IPS-18c (cell line): ENCODE measurements around the gene ORM1.
"Not testable (repeated sequence)": the region's sequence is repeated elsewhere in the genome, so short reads cannot be mapped to it uniquely, and the experiment has no call there.

Experiments used
- H3K4me3 ChIP-seq: 2 replicates; pipeline ENCODE4 v1.7.0; 2013; ENCODE audit warnings: low read depth, mild to moderate bottlenecking, low read length, moderate library complexity; ENCODE audit not compliant: insufficient read depth
- H3K9me3 ChIP-seq: one replicate; pipeline ENCODE4 v1.6.1; 2013; ENCODE audit warnings: mild to moderate bottlenecking, low read length, moderate library complexity; ENCODE audit not compliant: control insufficient read depth, insufficient read depth

The ORM1 gene

DNA sequence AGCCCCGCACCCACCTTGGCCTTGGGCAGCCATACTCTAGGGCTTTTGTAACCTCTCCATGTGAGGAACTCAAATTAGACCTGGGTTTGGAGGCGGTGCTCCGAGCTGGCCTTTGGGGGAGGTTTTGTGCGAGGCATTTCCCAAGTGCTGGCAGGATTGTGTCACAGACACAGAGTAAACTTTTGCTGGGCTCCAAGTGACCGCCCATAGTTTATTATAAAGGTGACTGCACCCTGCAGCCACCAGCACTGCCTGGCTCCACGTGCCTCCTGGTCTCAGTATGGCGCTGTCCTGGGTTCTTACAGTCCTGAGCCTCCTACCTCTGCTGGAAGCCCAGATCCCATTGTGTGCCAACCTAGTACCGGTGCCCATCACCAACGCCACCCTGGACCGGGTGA lies 6.7 kb downstream of the ORM1 start, which contains the start of gene ORM2:
Gene ORM2 (plus strand): TSS at position 245 of the 398 bp plus-strand sequence. CDS start 36 bp downstream, at position 281.
- not testable (repeated sequence) for H3K4me3 ChIP-seq, H3K9me3 ChIP-seq

DNA sequence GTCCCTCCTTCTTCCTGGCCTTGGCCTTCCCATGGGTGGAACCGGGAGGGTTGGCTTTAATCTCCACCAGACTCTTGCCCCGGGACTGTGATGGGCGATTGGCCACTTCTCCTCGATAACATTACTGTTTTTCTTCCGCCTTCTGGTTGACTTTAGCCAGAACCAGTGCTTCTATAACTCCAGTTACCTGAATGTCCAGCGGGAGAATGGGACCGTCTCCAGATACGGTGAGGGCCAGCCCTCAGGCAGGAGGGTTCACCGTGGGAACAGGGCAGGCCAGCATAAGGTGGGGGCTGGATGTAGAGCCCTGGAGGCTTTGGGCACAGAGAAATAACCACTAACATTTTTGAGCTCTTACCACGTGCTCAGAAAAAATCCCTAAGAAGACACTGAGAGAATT lies 7.7 kb downstream of the ORM1 start:
- H3K9me3 ChIP-seq, result no peaks in the 10 kb centered on the region
- no peak overlapping the region for H3K4me3 ChIP-seq

DNA sequence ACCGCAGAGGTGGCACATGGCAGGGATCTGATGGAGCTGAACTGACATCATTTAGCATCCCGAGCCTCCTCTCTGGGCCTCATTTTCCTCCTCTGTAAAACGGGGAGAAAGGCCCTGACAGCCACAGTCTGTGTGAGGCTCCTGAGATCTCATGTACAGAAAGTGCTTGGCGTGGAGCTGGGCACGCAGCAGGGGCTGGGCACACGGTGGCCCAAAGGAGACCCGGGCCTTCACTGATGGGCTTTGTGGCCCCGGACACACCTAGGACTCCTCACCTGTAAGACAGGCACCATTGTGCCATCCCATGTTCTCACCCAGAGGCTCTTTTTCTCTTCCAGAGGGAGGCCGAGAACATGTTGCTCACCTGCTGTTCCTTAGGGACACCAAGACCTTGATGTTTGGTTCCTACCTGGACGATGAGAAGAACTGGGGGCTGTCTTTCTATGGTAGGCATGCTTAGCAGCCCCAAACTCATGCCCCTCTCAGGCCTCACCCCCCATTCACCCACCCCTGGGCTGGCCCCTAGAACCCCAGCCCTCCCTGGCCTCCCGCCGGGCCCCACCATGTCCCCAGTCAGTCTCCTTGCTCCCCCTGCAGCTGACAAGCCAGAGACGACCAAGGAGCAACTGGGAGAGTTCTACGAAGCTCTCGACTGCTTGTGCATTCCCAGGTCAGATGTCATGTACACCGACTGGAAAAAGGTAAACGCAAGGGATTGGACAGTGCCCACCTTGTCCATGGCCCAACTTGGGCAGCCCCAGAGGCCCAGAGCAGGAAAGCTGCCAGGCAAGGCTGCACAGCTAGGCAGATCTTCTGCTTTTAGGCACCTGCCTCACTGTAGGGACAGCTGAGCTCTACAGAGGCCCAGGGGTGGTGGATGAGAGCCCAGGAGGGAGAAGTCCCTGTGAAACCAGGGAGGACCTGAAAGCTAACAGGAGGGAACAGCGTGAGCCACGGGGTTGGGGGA lies 8.6 kb downstream of the ORM1 start:
- not testable (repeated sequence) for H3K4me3 ChIP-seq

GRCh38 chr9:114332474-114333040 lies 9.7 kb downstream of the ORM1 start:
- not testable (repeated sequence) for H3K4me3 ChIP-seq, H3K9me3 ChIP-seq

More for the DNA sequence above, 8.6 kb downstream of the ORM1 start:
- H3K9me3 ChIP-seq, result not testable (repeated sequence)

GRCh38 chr9:114333718-114334117 lies 10.8 kb downstream of the ORM1 start:
- not testable (repeated sequence) for H3K4me3 ChIP-seq

GRCh38 chr9:114334490-114334889 lies 11.6 kb downstream of the ORM1 start:
- no peak overlapping the region for H3K4me3 ChIP-seq
- H3K9me3 ChIP-seq, result no peaks in the 10 kb centered on the region

More at GRCh38 chr9:114333718-114334117, 10.8 kb downstream of the ORM1 start:
- not testable (repeated sequence) for H3K9me3 ChIP-seq

- H3K4me3 ChIP-seq, result no peak overlapping the region
- H3K9me3 ChIP-seq, result no peaks in the 10 kb centered on the region
Observed at GRCh38 chr9:114335745-114336144, 12.8 kb downstream of the ORM1 start.

DNA sequence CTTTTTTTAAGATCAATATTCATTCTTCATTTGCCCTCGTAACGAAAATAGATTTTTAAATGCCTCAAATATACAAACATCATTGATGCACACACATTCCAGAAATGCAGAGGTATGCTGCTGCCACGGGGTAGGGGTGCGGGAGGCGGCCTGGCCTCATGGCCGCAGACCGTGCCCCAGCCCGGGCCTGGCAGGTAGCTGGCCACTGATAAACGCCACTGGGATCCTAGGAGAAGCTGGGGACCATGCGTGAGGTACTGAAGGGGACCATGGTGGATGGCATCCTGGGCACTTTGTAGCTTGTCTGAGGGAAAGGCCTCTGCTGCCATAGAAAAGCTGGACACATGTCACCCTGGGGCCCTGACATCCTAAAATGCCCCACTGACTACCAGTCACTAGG lies 13.3 kb downstream of the ORM1 start:
- Histone ChIP-seq H3K4me3 (no peak overlapping the region), H3K9me3 (no peaks in the 10 kb centered on the region)

DNA sequence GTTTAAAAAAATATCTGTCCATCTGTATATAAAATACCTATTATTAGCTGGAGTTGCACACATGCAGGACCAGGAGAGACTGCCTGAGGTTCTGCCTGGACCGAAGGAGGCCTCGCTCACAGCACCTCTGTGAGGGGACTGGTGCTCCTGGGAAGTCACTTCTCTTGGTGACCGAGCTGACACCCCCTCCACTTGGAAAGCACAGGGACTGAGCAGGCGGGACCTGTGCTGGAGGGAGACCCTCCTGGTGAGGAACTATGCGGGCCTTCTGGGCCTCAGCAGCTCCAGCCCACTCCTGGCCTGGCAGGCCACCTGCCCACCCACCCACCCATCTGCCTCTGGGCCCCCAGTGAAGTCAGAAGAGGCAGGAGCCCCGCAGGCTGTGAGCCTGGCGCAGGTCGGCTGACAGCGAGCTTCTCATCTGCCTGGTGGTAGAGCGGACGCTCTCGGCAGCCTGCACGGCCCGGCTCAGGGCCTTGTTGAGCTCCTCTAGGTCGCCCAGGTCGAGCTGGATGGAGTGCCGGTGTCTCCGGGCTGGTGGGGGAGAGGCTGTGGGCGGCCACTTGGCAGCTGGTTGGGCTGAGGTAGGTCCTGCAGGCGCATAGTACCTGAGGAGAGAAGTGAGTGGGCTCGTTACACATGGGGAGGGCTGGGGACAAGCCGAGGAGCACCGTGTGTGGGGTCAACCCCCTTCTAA lies 13.9 kb downstream of the ORM1 start:
- H3K4me3 ChIP-seq, result no peak overlapping the region
- no peaks in the 10 kb centered on the region for H3K9me3 ChIP-seq

DNA sequence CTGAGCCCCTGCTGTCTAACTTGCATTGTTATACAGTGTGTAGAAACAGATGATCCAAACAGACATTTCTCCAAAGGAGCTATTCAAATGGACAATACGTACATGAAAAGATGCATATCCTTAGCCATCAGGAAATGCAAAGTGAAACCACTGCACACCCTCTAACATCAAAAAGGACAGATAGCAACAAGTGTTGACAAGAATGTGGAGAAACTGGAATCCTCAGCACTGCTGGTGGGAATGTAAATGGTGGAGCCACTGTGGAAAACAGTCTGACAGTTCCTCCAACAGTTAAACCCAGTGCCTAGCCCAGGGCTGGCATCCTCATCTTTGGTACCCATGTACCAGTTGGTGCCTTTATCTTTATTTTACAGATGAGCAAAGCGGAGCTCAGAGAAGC lies 15.3 kb downstream of the ORM1 start:
- no peak overlapping the region for H3K4me3 ChIP-seq
- H3K9me3 ChIP-seq, result no peaks in the 10 kb centered on the region

DNA sequence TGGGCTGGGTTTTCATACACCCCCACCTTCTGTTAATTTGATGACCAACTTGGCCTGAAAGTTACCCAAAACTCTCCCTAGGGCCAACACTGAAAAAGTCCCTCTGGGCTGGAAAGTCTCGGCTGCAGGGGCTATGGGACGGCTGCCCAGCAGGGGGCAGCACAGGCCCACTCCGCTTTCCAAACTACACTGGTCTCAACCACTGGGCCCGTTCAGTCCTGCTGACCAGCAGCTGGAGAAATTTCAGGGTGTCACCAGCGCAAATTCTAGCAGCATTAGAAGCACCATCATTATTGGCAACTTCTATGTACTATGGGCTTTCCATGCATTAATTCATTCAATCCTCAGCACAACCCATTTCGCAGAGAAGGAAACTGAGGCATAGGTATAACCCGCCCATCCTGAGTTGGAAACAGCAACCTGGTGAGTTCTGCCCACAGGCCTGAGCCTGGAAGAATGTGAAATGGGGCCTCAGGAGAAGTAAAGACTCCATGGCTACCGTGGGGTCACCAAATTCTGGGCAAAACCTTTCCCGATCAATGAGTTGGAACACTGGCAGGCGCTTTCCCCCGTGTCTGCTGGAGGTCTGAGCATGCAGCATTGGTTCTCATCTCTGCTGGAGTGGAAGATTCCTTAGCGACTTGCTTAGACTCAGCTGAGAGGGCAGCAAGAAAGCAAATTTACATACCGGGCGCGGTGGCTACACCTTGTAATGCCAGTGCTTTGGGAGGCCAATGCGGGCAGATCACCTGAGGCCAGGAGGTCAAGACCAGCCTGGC lies 16.4 kb downstream of the ORM1 start:
- Histone ChIP-seq H3K4me3 (no peak overlapping the region), H3K9me3 (no peaks in the 10 kb centered on the region)

DNA sequence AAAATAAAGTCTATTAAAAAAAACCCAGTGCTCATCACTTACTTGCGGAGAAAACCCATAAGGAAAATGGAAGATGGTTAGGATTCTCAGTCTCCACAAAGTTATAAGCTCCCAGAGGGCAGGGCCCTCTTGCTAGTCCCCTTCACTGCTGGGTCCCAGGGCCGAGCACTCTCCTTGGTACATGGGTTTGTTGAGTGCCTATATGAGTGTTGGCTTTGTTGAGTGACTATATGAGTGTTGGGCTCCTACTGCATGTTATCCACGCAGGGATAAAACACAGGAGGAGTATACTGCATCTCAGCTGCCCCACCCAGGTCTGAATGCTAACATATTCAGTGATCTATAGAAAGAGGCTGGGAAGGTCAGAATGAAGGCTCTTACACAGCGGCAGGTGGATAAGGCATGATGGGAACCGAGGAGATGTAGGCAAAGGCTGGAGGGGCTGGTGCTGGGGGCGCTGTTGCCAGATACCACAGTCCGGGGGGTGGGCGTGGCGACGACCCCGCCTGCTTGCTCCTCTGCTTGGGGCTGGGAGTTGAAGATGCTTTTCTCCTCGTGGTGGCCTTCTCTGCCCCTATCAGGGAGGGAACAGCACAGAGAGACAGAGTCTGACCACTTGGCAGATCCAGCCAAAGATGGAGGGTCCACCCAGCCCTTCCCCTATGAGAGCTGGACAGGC lies 18.4 kb downstream of the ORM1 start:
- no peaks in the 10 kb centered on the region for H3K9me3 ChIP-seq

DNA sequence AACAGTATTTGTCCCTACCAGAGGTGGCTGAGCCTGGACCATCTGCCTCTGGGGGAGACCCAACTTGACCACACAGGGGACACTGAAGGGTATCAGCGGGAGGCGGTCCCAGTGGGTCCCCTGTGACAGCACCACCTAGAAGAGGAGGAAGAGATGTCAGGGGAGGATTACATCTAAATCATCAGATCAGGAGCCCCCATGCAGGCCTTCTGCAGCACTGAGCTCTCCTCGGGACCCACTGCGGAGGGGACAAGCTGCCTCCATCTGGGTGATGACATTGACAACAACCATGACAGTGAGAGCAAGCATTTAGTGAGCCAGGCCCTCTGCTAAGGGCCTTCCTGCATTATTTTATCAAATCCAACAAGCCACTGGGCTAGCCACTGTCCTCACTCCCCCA lies 19.1 kb downstream of the ORM1 start:
- no peaks in the 10 kb centered on the region for H3K9me3 ChIP-seq
- no peak overlapping the region for H3K4me3 ChIP-seq

More for the DNA sequence above, 18.4 kb downstream of the ORM1 start:
- no peak overlapping the region for H3K4me3 ChIP-seq

DNA sequence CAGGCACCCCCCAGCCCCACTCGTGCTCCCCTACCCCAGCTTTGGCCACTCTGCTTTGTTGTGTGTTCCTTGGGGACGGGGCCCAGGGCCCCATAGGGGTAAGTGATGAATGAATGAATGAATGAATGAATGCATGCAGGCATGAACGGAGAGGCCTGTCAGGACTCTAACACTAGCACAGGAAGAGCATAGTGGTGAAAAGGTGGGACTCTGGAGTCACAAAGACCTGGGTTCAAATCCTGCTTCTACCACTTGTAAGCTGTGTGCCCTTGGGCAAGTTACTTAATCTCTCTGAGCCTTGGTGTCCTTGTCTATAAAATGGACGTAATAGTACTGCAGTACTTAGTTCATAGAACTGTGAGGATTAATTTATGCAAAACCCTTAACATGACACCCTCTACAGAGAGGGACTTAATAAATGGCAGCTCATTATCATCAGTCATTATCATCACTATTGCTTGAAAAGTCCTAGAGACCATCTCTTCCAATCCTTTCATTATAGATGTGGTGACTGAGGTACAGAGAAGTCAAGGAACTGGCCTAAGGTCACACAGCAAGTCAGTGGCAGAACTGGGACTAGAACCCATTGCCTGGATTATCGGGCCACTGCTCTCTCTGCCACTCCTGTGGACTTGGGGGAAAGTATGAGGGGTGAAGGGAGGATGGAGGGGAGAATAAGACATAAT lies 20.0 kb downstream of the ORM1 start:
- Histone ChIP-seq H3K9me3 (no peaks in the 10 kb centered on the region), H3K4me3 (no peak overlapping the region)

GRCh38 chr9:114343471-114344187 lies 20.7 kb downstream of the ORM1 start:
- no peaks in the 10 kb centered on the region for H3K9me3 ChIP-seq
- H3K4me3 ChIP-seq, result no peak overlapping the region

GRCh38 chr9:114344188-114344566 lies 21.3 kb downstream of the ORM1 start:
- Histone ChIP-seq H3K4me3 (no peak overlapping the region), H3K9me3 (no peaks in the 10 kb centered on the region)
